Mucosa of descending colon (tissue), 3 donors: ENCODE results near the gene PDPK1. TPM values are rescaled to one million over a fixed set of nuclear protein-coding genes. Genes with fewer than 3 reads are reported as not detected.
A peak's percentile ranks its signal among the peaks of the same experiment; 100 is the strongest.
"Not testable (repeated sequence)": the region's sequence is repeated elsewhere in the genome, so short reads cannot be mapped to it uniquely, and the experiment has no call there.

Source experiments
- ATAC-seq: fragments of 200-7000 bp; cut with Tn5 transposase; one replicate; pipeline ENCODE4 v1.9.1; 2020; ENCODE audit warnings: mild to moderate bottlenecking, moderate library complexity
- DNase-seq, 3 donors: peaks; one replicate each; pipeline ENCODE4 v3.0.0-alpha.2; 2020
- H3K36me3 ChIP-seq: fragments of 200-600 bp; one replicate; pipeline ENCODE4 v1.8.0; 2021; ENCODE audit warnings: low read depth, mild to moderate bottlenecking
- H3K4me1 ChIP-seq: fragments of 200-600 bp; one replicate; pipeline ENCODE4 v1.8.0; 2021; ENCODE audit warnings: low read depth, mild to moderate bottlenecking
- H3K4me3 ChIP-seq: fragments of 200-600 bp; one replicate; pipeline ENCODE4 v1.8.0; 2021; ENCODE audit warnings: mild to moderate bottlenecking
- H3K9me3 ChIP-seq: fragments of 200-600 bp; one replicate; pipeline ENCODE4 v1.8.0; 2021; ENCODE audit warnings: mild to moderate bottlenecking
- CTCF ChIP-seq: fragments of 200-600 bp; IDR thresholded peaks from one replicate; pipeline ENCODE4 v1.8.0; 2022; ENCODE audit warnings: antibody characterized with exemption, mild to moderate bottlenecking
- intact Hi-C, 2 donors: fragments of 100-400 bp; cut with DNase I in 1 of 2; cut with micrococcal nuclease in 1 of 2; formaldehyde crosslinking; loops; one replicate each; pipeline versions ENCODE4 v1.11.0 to v1.11.1; 2022; cut with DNase I, micrococcal nuclease
- total RNA-seq, 3 donors: library from RNA; stranded (reverse); fragmentation: NEBNext Ultra II Directional in 2 of 3; extraction: Animal tissue kit (Norgen Biotek cat#: 25700) in 2 of 3; gene quantifications; one replicate each; pipeline versions ENCODE4 v1.2.1 to v1.2.4, GENCODE V29; 2021 to 2023
- donor health status: DM: no; HTN: no; CAD: no; lungs with moderate emphysema.
- donor health status: DM: no; HTN: no; CAD: no.
- donor health status: DM: no; HTN: yes; CAD: no.

Gene PDPK1
- total RNA-seq, 3 donors from 2014 or later: 73.3 to 79.6 (median 79.3) TPM

- TF ChIP-seq CTCF: no peak
Measured at GRCh38 chr16:2597560-2597902, 59.7 kb downstream of the PDPK1 start.

GRCh38 chr16:2598133-2598641, 60.4 kb downstream of the PDPK1 start:
- Histone ChIP-seq H3K36me3 (peaks cover 3% of the 10 kb centered on the region), H3K9me3 (no peaks in the 10 kb centered on the region), H3K4me3 (no peak overlapping the region), H3K4me1 (no peaks in the 10 kb centered on the region)
- no peak for ATAC-seq
- DNase-seq: peak in 2 of 3 donors; percentile 0 to 40
- TF ChIP-seq CTCF: no peak
- intact Hi-C loops: no loop called here

More at GRCh38 chr16:2597560-2597902, 59.7 kb downstream of the PDPK1 start:
- Histone ChIP-seq H3K4me3 (no peak overlapping the region), H3K36me3 (peaks cover 3% of the 10 kb centered on the region), H3K9me3 (no peaks in the 10 kb centered on the region), H3K4me1 (no peaks in the 10 kb centered on the region)
- DNase-seq (peak in 1 of 3 donors; percentile 29), ATAC-seq (no peak)
- intact Hi-C loops: no loop called here

GRCh38 chr16:2598723-2599122, 60.9 kb downstream of the PDPK1 start:
- ATAC-seq (no peak), DNase-seq (peak in 2 of 3 donors; percentile 1 to 21)
- no peak overlapping the region for H3K4me3 ChIP-seq
- TF ChIP-seq CTCF: no peak
- H3K9me3 ChIP-seq: no peaks in the 10 kb centered on the region
- peaks cover 3% of the 10 kb centered on the region for H3K36me3 ChIP-seq
- H3K4me1 ChIP-seq: no peaks in the 10 kb centered on the region
- intact Hi-C loops: no loop called here

DNA sequence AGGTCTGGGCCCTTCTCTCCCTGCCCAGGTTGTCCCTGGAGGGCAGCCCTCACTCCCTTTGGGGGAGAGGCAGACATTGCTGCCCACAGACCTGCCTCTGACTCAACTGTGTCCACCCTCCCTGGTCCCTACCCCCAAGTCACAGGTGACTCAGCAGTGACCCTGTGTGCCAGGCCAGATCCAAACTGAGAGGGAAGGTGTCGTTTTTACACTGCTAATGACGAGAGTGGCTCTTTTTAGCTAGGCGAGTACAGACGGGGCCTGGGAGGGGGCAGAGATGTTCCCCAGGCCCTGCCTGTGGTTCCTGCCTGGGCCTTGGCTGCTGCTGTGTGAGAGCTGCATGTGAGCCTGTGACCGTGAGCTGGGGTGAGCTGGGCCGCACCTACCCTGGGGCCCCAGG, 61.3 kb downstream of the PDPK1 start:
- H3K4me1 ChIP-seq, H3K9me3 ChIP-seq, ATAC-seq, H3K4me3 ChIP-seq, intact Hi-C loops, H3K36me3 ChIP-seq: not testable (repeated sequence)
- peak in 1 of 3 donors; percentile 0 for DNase-seq

- H3K9me3 ChIP-seq, ATAC-seq, intact Hi-C loops: not testable (repeated sequence)
Measured at GRCh38 chr16:2599785-2600184, 62.0 kb downstream of the PDPK1 start.

GRCh38 chr16:2601301-2602025, 63.6 kb downstream of the PDPK1 start:
- H3K4me1 ChIP-seq, H3K9me3 ChIP-seq, ATAC-seq, intact Hi-C loops, H3K36me3 ChIP-seq, H3K4me3 ChIP-seq: not testable (repeated sequence)
- DNase-seq: peak in 2 of 3 donors; percentile 1 to 27

More at GRCh38 chr16:2599785-2600184, 62.0 kb downstream of the PDPK1 start:
- peak in 2 of 3 donors; percentile 0 to 15 for DNase-seq
- not testable (repeated sequence) for H3K36me3 ChIP-seq, H3K4me3 ChIP-seq, H3K4me1 ChIP-seq

- H3K9me3 ChIP-seq, H3K4me1 ChIP-seq, intact Hi-C loops, ATAC-seq, H3K4me3 ChIP-seq, H3K36me3 ChIP-seq: not testable (repeated sequence)
- peak in 1 of 3 donors; percentile 1 for DNase-seq
Measured at GRCh38 chr16:2602175-2602574, 64.4 kb downstream of the PDPK1 start.
